ENCODE results near the gene CTCFL. TPM values are rescaled to one million over a fixed set of nuclear protein-coding genes. Genes with fewer than 3 reads are reported as not detected.

The CTCFL gene
- total and polyA plus RNA-seq, 2 of the 8 experiments (the other 6 are each of a cell fraction or from before 2014, with no cell fraction given): 0.30 to 0.80 TPM

- TF ChIP-seq CHD7 (IDR thresholded peaks at IDR 0.05; ENCODE audit: insufficient replicate concordance, low read length) (no peak), CHD2 (IDR thresholded peaks at IDR 0.05; ENCODE audit: low read length) (no peak)
Observed at GRCh38 chr20:57563522-57563921, 38.6 kb upstream of the CTCFL start (continued).

Measured in H1 (cell line).